Activated CD4-positive, alpha-beta T cell treated with anti-CD3 and anti-CD28 coated beads, Interleukin-2, amount 50 U/mL, for 48 hours (primary cell): ENCODE measurements around the gene BORCS6.

Source experiments
- DNase-seq, 2 experiments: peaks; one replicate each; pipeline ENCODE4 v3.0.0-alpha.2; 2020

The BORCS6 gene

DNA sequence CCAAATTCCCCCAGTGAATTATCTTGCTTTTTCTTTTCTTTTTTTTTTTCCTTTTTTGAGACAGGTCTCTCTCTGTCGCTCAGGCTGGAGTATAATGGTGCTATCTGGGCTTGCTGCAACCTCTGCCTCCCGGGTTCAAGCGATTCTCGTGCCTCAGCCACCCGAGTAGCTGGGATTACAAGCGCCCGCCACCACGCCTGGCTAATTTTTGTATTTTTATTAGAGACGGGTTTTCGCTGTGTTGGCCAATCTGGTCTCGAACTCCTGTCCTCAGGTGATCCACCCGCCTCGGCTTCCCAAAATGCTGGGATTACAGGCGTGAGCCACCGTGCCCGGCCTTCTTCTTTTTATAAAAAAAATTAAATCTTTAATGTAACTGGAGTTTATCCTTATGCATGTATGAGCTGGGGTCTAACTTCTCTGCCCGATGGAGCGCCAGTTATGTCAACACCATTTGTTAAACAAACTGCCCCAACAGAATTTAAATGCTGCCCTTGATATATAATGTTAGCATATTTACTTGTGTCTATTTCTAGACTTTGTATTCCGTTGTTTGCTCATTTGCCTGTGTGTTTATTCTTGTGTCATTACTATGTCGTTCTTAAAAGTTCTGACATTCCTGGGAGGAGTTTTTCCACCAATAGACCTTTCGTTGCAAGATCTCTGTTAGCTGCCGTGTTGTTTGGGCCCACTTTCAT lies 20.9 kb upstream of the BORCS6 start:
- peak; percentile 49 to 51 for DNase-seq

DNA sequence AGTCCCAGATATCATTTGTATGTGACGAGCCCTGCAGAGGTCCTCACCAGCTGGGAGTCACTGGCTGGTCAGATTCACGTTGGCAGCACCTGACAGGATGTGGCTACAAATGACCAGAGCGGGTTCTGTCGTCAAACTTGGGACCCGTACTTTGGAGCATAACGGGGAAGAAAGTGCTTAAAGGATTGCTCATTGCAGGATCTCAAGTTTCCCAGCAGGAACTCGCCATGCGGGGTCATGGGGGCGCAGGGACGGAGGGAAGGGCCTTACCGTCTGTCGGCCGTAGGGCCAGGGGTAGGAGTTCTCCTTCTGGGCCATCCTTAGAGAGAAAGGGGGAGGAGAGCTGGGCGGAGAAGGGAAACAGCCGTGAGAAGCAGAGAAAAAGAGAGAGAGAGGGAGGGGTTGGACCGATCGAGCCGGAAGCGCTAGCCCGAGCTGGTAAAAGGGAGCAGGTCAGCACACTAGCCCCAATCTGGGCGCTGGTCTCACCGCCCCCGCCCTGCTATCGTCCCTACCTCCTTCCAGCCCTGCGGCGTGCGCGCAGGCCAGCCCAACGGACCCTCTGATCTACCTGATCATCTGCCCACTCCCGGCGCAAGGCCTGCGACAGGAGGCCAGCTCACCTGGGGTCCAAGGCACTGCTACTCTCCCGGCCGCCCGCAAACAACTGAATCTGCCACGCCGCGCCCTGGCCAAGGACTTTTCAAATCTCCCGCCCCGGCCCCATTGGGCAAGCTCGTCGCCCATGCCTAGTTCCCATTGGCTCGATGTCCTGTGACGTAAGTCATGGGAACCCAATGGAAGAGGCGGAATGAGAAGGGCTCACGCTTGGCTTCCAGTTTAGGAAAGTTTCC lies 20.2 kb upstream of the BORCS6 start, which contains the start of gene AURKB:
Gene AURKB (minus strand): TSS at position 669 of the 854 bp plus-strand sequence. CDS start 351 bp downstream, at position 318.
- peak; percentile 92 to 96 for DNase-seq

DNA sequence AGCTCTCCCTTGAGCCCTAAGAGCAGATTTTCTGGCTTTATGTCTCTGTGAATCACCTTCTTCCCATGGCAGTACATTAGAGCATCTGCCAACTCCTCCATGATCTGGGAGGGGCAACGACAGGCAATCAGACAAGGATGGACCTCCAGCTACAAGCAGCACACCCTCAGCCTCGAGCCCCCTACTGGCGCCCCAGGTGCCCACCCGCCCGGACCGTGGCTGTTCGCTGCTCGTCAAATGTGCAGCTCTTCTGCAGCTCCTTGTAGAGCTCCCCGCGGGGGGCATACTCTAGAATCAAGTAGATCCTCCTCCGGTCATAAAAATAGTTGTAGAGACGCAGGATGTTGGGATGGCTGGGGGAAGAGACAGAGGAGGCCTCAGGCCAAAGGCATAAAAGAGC lies 16.6 kb upstream of the BORCS6 start:
- DNase-seq = no peak

GRCh38 chr17:8204761-8205555 lies 15.0 kb upstream of the BORCS6 start:
- DNase-seq = no peak

GRCh38 chr17:8192070-8192815 lies 2.3 kb upstream of the BORCS6 start:
- DNase-seq = peak; percentile 46 to 67

DNA sequence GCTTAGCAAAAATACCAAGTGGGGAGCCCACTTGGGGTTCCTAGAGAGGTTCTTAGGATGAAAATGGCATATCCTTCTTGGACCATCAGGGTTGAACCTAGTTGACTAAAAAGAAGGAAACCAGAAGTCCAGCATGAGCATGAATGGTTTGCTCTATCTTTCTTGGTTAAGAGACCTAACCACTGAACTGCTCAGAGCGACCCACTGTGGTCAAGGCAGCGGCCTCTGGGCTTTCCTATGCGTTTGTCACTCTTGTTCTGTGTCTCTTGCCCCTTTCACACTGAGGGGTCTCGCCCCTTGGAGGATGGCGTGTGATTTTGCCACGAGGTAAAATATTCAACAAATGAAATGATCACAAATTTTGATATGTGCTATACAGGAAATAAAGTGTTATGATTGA lies 526 bp upstream of the BORCS6 start:
- DNase-seq = no peak

- DNase-seq = peak in 1 of 2 experiments; percentile 37
Observed at GRCh38 chr17:8189041-8189710, 804 bp downstream of the BORCS6 start.

- DNase-seq = no peak
Observed at GRCh38 chr17:8188263-8188839, 1.6 kb downstream of the BORCS6 start.

DNA sequence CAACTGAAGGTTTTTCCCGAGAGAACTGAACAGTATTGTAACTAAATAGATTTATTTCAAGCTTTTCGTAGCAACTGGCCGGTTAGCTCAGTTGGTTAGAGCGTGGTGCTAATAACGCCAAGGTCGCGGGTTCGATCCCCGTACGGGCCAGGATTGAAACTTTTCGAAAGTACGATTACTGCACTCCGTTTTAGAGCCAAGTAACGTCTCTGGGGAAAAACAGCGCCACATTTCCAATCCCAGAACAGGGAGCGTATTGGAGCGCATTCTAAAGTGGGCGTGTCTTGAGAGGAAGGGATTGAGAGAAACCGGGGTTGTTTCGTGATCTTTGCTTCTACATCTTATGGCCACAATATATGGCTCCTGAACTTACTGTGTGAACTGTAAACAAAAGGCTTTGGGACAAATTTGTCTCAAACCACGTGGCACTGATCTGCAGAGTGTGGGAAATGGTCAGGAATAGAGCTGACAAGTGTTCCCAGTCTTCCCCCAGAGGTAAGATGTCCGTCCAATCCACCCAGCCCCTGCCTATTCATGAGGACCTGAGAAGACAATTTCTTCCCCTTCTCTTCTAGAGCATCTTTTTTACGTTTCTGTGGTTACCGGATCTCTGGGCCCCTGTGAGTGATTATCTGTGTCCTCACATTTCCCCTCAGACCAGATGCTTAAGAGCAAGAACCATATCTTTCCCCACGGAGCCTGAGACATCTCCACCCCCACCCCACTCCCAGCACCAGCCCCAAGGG lies 2.3 kb downstream of the BORCS6 start:
- peak; percentile 94 to 95 for DNase-seq

GRCh38 chr17:8186787-8187516 lies 3.0 kb downstream of the BORCS6 start:
- DNase-seq = peak; percentile 99

- no peak for DNase-seq
Observed at GRCh38 chr17:8186446-8186786, 3.6 kb downstream of the BORCS6 start.

DNA sequence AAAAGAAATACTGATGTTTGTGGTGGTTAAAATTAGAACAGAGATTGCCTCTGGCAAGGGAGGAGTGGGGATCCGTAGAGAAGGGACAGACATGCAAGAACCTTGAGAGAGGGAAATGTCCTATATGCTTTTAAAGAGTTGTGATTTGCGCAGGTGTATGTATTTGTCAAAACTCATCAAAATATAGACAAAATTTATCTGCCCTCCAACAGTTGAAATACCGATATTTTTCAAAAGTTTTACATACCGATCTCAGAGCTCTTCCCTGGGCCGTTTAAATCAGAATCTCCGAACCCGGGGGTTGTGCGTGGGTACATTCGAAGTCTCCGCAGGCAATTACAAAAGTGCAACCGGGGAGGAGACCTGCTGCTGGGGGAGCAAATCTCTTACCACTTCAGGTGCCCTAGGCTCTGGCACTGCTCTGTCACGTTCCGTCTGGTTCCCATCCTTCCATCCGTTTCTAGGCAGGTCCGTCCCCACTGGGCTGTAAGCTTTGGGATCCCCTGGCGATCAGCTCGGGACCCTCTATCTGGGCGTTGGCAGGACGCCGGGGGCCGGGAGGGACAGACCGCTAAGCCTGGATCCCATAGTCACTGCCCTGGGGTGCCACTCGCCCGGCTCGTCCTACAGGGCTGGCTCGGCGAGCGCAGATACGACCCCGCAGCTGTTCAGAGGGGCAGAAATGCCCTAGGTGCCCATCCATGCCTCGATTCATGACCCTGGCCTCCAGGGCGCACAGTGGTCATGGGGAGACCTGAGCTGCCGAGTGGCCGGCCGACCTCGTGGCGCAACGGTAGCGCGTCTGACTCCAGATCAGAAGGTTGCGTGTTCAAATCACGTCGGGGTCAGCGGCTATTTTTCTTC lies 4.2 kb downstream of the BORCS6 start:
- DNase-seq = peak; percentile 95 to 96

DNA sequence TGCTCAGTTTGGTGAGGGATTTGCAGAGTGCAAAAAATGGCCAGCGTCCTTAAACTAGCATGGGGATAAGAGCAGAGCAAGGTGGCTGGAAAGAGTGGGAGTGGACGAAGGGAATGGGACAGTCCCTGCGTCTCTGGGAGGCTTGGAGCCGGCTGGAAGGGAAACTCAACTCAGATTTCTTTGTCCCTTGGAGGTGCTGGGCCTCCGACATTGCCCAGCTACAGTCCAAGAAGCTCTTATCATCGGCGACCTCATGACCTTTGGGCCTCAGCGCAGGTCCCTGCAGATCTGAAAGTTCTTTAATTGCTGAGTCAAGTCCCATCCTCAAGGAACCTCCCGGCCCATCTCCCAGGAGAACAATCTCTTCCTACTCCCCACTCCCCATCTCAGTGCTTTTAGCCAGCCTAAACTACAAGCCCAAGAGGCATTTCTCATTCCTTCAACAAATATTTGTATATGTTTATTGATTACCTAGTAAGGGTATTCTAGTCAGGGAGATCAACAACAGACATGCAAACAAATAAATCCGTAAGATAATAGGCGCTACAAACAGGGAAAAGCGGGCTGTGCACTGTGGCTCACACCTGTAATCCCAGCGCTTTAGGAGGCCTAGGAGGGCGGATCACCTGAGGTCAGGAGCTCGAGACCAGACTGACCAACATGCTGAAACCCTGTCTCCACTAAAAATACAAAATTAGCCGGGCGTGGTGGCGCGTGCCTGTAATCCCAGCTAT lies 12.8 kb downstream of the BORCS6 start:
- no peak for DNase-seq

GRCh38 chr17:8176197-8176940 lies 13.6 kb downstream of the BORCS6 start, which contains the start of gene TMEM107:
Gene TMEM107, minus strand, starts transcription at chr17:8176380. Its CDS starts 94 bp downstream, at chr17:8176286.
- peak; percentile 87 to 91 for DNase-seq

GRCh38 chr17:8175795-8176196 lies 14.2 kb downstream of the BORCS6 start:
- peak in 1 of 2 experiments; percentile 28 for DNase-seq

DNA sequence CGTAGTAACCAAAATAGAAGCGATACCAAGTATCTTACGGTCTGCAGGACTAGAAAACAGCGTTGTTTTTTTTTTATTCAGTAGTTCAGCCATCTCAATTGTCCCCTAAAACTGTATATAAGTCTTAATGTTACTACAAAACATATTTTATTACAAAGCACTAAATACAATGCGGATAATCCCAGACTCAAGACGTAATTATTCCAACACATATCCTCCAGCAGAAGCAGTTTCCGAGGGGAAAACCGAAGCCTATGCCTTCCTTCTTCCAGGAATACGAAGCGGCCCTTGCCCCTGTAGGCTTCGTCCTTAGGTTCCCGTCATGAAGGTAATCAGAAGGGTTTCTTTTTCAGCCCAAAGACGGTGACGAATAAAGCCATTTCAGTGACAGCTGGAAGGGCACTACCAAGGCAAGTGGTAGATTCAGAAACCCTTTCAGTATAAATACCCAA lies 16.1 kb downstream of the BORCS6 start:
- no peak for DNase-seq
